Calu3 (cell line): Measurements from ENCODE around the gene TADA2A. TPM values are rescaled to one million over a fixed set of nuclear protein-coding genes. Genes with fewer than 3 reads are reported as not detected.

ENCODE experiments used
- BruUV-seq: library from RNA; stranded (reverse); fragments of 400-500 nt; replicated peaks from 2 replicates; lab custom pipeline; 2021; lab: Mats Ljungman, UMichigan
- CTCF ChIA-PET: fragments of 300-600 bp; sonication (Branson Sonifier 250); formaldehyde crosslinking; loops from one replicate; lab custom pipeline; 2022; ENCODE audit warnings: antibody characterized with exemption; lab: Charles Lee
- DNase-seq: peaks from one replicate; pipeline ENCODE4 v3.0.0; 2022
- H3K27ac Mint-ChIP-seq: one replicate; pipeline ENCODE4 v1.8.0; 2022; ENCODE audit warnings: mixed read lengths; ENCODE audit not compliant: unreplicated experiment
- H3K27me3 Mint-ChIP-seq: one replicate; pipeline ENCODE4 v1.8.0; 2022; ENCODE audit warnings: mixed read lengths; ENCODE audit not compliant: unreplicated experiment
- H3K36me3 Mint-ChIP-seq: one replicate; pipeline ENCODE4 v1.8.0; 2022; ENCODE audit warnings: mild to moderate bottlenecking, moderate library complexity, mixed read lengths; ENCODE audit not compliant: insufficient read depth, unreplicated experiment
- H3K4me1 Mint-ChIP-seq: one replicate; pipeline ENCODE4 v1.8.0; 2022; ENCODE audit warnings: mild to moderate bottlenecking, low read depth, mixed read lengths; ENCODE audit not compliant: unreplicated experiment
- H3K4me3 Mint-ChIP-seq: one replicate; pipeline ENCODE4 v1.8.0; 2022; ENCODE audit warnings: mild to moderate bottlenecking, low read depth, moderate library complexity, mixed read lengths; ENCODE audit not compliant: unreplicated experiment
- H3K9me3 Mint-ChIP-seq: one replicate; pipeline ENCODE4 v1.8.0; 2022; ENCODE audit warnings: low read depth, mixed read lengths; ENCODE audit not compliant: unreplicated experiment
- CTCF ChIP-seq: fragments of 200-600 bp; IDR thresholded peaks from one replicate; pipeline ENCODE4 v1.8.0; 2022; ENCODE audit warnings: antibody characterized with exemption; ENCODE audit not compliant: unreplicated experiment
- intact Hi-C: fragments of 100-400 bp; cut with micrococcal nuclease; formaldehyde crosslinking; loops from one replicate; pipeline ENCODE4 v1.10.0; 2022; ENCODE audit not compliant: unreplicated experiment
- total RNA-seq: library from RNA; stranded (reverse); gene quantifications from 2 replicates; pipeline ENCODE4 v1.2.3, GENCODE V29; 2022

Gene TADA2A
- total RNA-seq, 1 experiment from 2014 or later: 102 TPM

GRCh38 chr17:37493249-37494027 is 86.8 kb downstream of the TADA2A start:
- CTCF ChIA-PET: interaction anchor here (0.7 to 1.4 kb wide), 2 partner anchors 202 to 1958 kb away, joined by 6 to 7 read pairs; partner anchors contain the start of gene MED1
- BruUV-seq: no TSS peak
- intact Hi-C loops: loop anchor here (5.0 kb wide), 1 partner anchor 86 kb away; the partner anchor contains the start of genes ACACA and TADA2A
- Mint-ChIP-seq H3K4me3 (no peak overlapping the region), H3K27ac (no peak overlapping the region), H3K36me3 (peaks cover 30% of the 10 kb centered on the region), H3K27me3 (no peaks in the 10 kb centered on the region), H3K4me1 (peaks cover 46% of the 10 kb centered on the region), H3K9me3 (no peaks in the 10 kb centered on the region)
- DNase-seq: no peak
- no peak for TF ChIP-seq CTCF

GRCh38 chr17:37494401-37494831 is 87.7 kb downstream of the TADA2A start:
- H3K27me3 Mint-ChIP-seq: no peaks in the 10 kb centered on the region
- peaks cover 43% of the 10 kb centered on the region for H3K4me1 Mint-ChIP-seq
- no TSS peak for BruUV-seq
- H3K27ac Mint-ChIP-seq: peak overlapping the region; percentile 3
- no peaks in the 10 kb centered on the region for H3K9me3 Mint-ChIP-seq
- H3K4me3 Mint-ChIP-seq: no peak overlapping the region
- CTCF ChIA-PET: interaction anchor here (0.6 to 1.4 kb wide), 4 partner anchors 28 to 1957 kb away, joined by 3 to 7 read pairs (median 4); partner anchors contain the start of gene MED1
- peaks cover 23% of the 10 kb centered on the region for H3K36me3 Mint-ChIP-seq
- DNase-seq: no peak
- intact Hi-C loops: loop anchor here (5.0 kb wide), 1 partner anchor 87 kb away; the partner anchor contains the start of genes ACACA and TADA2A
- no peak for TF ChIP-seq CTCF

GRCh38 chr17:37494971-37495370 is 88.3 kb downstream of the TADA2A start:
- TF ChIP-seq CTCF: no peak
- no TSS peak for BruUV-seq
- CTCF ChIA-PET: interaction anchor here (0.6 to 1.4 kb wide), 3 partner anchors 28 to 1956 kb away, joined by 3 to 6 read pairs (median 3); partner anchors contain the start of gene MED1
- no peaks in the 10 kb centered on the region for H3K9me3 Mint-ChIP-seq
- no peaks in the 10 kb centered on the region for H3K27me3 Mint-ChIP-seq
- H3K36me3 Mint-ChIP-seq: peaks cover 23% of the 10 kb centered on the region
- no peak overlapping the region for H3K4me3 Mint-ChIP-seq
- DNase-seq: no peak
- peaks cover 46% of the 10 kb centered on the region for H3K4me1 Mint-ChIP-seq
- no peak overlapping the region for H3K27ac Mint-ChIP-seq
- intact Hi-C loops: loop anchor here (1.0 to 5.0 kb wide), 2 partner anchors 11 to 88 kb away; partner anchors contain the start of genes ACACA and TADA2A

- H3K4me1 Mint-ChIP-seq: peaks cover 5% of the 10 kb centered on the region
- H3K27me3 Mint-ChIP-seq: no peaks in the 10 kb centered on the region
- no peaks in the 10 kb centered on the region for H3K9me3 Mint-ChIP-seq
- no peak overlapping the region for H3K27ac Mint-ChIP-seq
- CTCF ChIA-PET: interaction anchor here (0.6 to 0.9 kb wide), 3 partner anchors 17 to 1657 kb away, joined by 3 to 9 read pairs (median 3); no protein-coding TSS in a partner anchor
- intact Hi-C loops: no loop called here
- TF ChIP-seq CTCF: no peak
- no peak for DNase-seq
- no TSS peak for BruUV-seq
- H3K4me3 Mint-ChIP-seq: no peak overlapping the region
- peaks cover 14% of the 10 kb centered on the region for H3K36me3 Mint-ChIP-seq
Observed at GRCh38 chr17:37500378-37500777, 93.7 kb downstream of the TADA2A start.
